HUES48 (cell line): ENCODE measurements around the gene TENT5C.

Experiments
- H3K27ac ChIP-seq: one replicate; pipeline ENCODE4 v1.7.0; 2013; ENCODE audit warnings: low read depth, low read length, inconsistent platforms
- H3K27me3 ChIP-seq: 2 replicates; pipeline ENCODE4 v1.6.1; 2013; ENCODE audit warnings: mild to moderate bottlenecking, low read length; ENCODE audit not compliant: control insufficient read depth, insufficient read depth
- H3K36me3 ChIP-seq: 2 replicates; pipeline ENCODE4 v1.6.1; 2013; ENCODE audit warnings: low read length; ENCODE audit not compliant: control insufficient read depth, insufficient read depth
- H3K4me1 ChIP-seq: 2 replicates; pipeline ENCODE4 v1.6.1; 2013; ENCODE audit warnings: mild to moderate bottlenecking, low read length; ENCODE audit not compliant: control insufficient read depth, insufficient read depth
- H3K4me3 ChIP-seq: 2 replicates; pipeline ENCODE4 v1.5.1; 2013; ENCODE audit warnings: mild to moderate bottlenecking, low read depth, low read length
- H3K9ac ChIP-seq: 2 replicates; pipeline ENCODE4 v1.6.1; 2013; ENCODE audit warnings: mild to moderate bottlenecking, low read depth, low read length, moderate library complexity
- H3K9me3 ChIP-seq: 2 replicates; pipeline ENCODE4 v1.6.1; 2013; ENCODE audit warnings: low read length; ENCODE audit not compliant: control insufficient read depth, insufficient read depth

Gene TENT5C

GRCh38 chr1:117638141-117638540 lies 32.3 kb downstream of the TENT5C start:
- Histone ChIP-seq H3K36me3 (no peaks in the 10 kb centered on the region), H3K4me1 (peaks cover 4% of the 10 kb centered on the region; the same call in 1 of the 2 replicates), H3K27me3 (no peaks in the 10 kb centered on the region), H3K4me3 (no peak overlapping the region), H3K9ac (no peak overlapping the region), H3K27ac (no peak overlapping the region), H3K9me3 (no peaks in the 10 kb centered on the region)

- H3K9ac ChIP-seq = no peak overlapping the region
- H3K36me3 ChIP-seq = no peaks in the 10 kb centered on the region
- H3K27ac ChIP-seq = no peak overlapping the region
- H3K27me3 ChIP-seq = no peaks in the 10 kb centered on the region
- no peak overlapping the region for H3K4me3 ChIP-seq
- no peaks in the 10 kb centered on the region for H3K9me3 ChIP-seq
- no peaks in the 10 kb centered on the region for H3K4me1 ChIP-seq
Measured at GRCh38 chr1:117638759-117639158, 32.9 kb downstream of the TENT5C start.

- H3K4me1 ChIP-seq = no peaks in the 10 kb centered on the region
- no peaks in the 10 kb centered on the region for H3K27me3 ChIP-seq
- H3K27ac ChIP-seq = no peak overlapping the region
- no peak overlapping the region for H3K4me3 ChIP-seq
- H3K36me3 ChIP-seq = no peaks in the 10 kb centered on the region
- no peaks in the 10 kb centered on the region for H3K9me3 ChIP-seq
- H3K9ac ChIP-seq = no peak overlapping the region
Measured at GRCh38 chr1:117639741-117640140, 33.9 kb downstream of the TENT5C start.

- Histone ChIP-seq H3K4me3 (no peak overlapping the region), H3K4me1 (no peaks in the 10 kb centered on the region), H3K9me3 (no peaks in the 10 kb centered on the region), H3K27me3 (no peaks in the 10 kb centered on the region), H3K36me3 (no peaks in the 10 kb centered on the region), H3K9ac (no peak overlapping the region), H3K27ac (no peak overlapping the region)
Measured at GRCh38 chr1:117641536-117641935, 35.7 kb downstream of the TENT5C start.

GRCh38 chr1:117642963-117643362 lies 37.1 kb downstream of the TENT5C start:
- Histone ChIP-seq H3K9ac (no peak overlapping the region), H3K4me1 (no peaks in the 10 kb centered on the region), H3K9me3 (no peaks in the 10 kb centered on the region), H3K27ac (no peak overlapping the region), H3K36me3 (no peaks in the 10 kb centered on the region), H3K4me3 (no peak overlapping the region), H3K27me3 (no peaks in the 10 kb centered on the region)

- H3K36me3 ChIP-seq = no peaks in the 10 kb centered on the region
- H3K27me3 ChIP-seq = no peaks in the 10 kb centered on the region
- no peak overlapping the region for H3K4me3 ChIP-seq
- no peak overlapping the region for H3K27ac ChIP-seq
- no peaks in the 10 kb centered on the region for H3K4me1 ChIP-seq
- no peak overlapping the region for H3K9ac ChIP-seq
- H3K9me3 ChIP-seq = no peaks in the 10 kb centered on the region
Measured at GRCh38 chr1:117643601-117644000, 37.8 kb downstream of the TENT5C start.

- H3K36me3 ChIP-seq = no peaks in the 10 kb centered on the region
- no peaks in the 10 kb centered on the region for H3K4me1 ChIP-seq
- no peaks in the 10 kb centered on the region for H3K27me3 ChIP-seq
- no peak overlapping the region for H3K9ac ChIP-seq
- no peak overlapping the region for H3K4me3 ChIP-seq
- H3K9me3 ChIP-seq = no peaks in the 10 kb centered on the region
- H3K27ac ChIP-seq = no peak overlapping the region
Measured at GRCh38 chr1:117644696-117645311, 39.0 kb downstream of the TENT5C start.

- no peak overlapping the region for H3K4me3 ChIP-seq
- H3K9ac ChIP-seq = no peak overlapping the region
- H3K9me3 ChIP-seq = no peaks in the 10 kb centered on the region
- H3K36me3 ChIP-seq = no peaks in the 10 kb centered on the region
- H3K27ac ChIP-seq = no peak overlapping the region
- H3K27me3 ChIP-seq = no peaks in the 10 kb centered on the region
- no peaks in the 10 kb centered on the region for H3K4me1 ChIP-seq
Measured at GRCh38 chr1:117645343-117645742, 39.5 kb downstream of the TENT5C start.

- H3K9me3 ChIP-seq = no peaks in the 10 kb centered on the region
- no peaks in the 10 kb centered on the region for H3K27me3 ChIP-seq
- no peak overlapping the region for H3K9ac ChIP-seq
- no peaks in the 10 kb centered on the region for H3K36me3 ChIP-seq
- no peak overlapping the region for H3K27ac ChIP-seq
- no peak overlapping the region for H3K4me3 ChIP-seq
- 0 out of 2 replicates have a peak, but pooled peaks cover 3% of the 10 kb centered on the region for H3K4me1 ChIP-seq
Measured at GRCh38 chr1:117646007-117646811, 40.4 kb downstream of the TENT5C start.

GRCh38 chr1:117646956-117647355 lies 41.1 kb downstream of the TENT5C start:
- Histone ChIP-seq H3K9me3 (no peaks in the 10 kb centered on the region), H3K4me1 (0 out of 2 replicates have a peak, but pooled peaks cover 3% of the 10 kb centered on the region), H3K4me3 (no peak overlapping the region), H3K27ac (no peak overlapping the region), H3K9ac (no peak overlapping the region), H3K27me3 (no peaks in the 10 kb centered on the region), H3K36me3 (no peaks in the 10 kb centered on the region)

GRCh38 chr1:117648015-117648414 lies 42.2 kb downstream of the TENT5C start:
- Histone ChIP-seq H3K27me3 (no peaks in the 10 kb centered on the region), H3K27ac (no peak overlapping the region), H3K9ac (no peak overlapping the region), H3K4me3 (no peak overlapping the region), H3K36me3 (no peaks in the 10 kb centered on the region), H3K9me3 (no peaks in the 10 kb centered on the region), H3K4me1 (0 out of 2 replicates have a peak, but pooled peaks cover 3% of the 10 kb centered on the region)
